Loucy (cell line): ENCODE measurements around the gene HIP1.
A peak's percentile ranks its signal among the peaks of the same experiment; 100 is the strongest.

Experiments used
- H2AFZ ChIP-seq: fragments of 200-600 bp; sonication (generic); 2 replicates; pipeline ENCODE4 v1.6.0; 2016; ENCODE audit warnings: antibody characterized with exemption, mild to moderate bottlenecking, low read length, moderate library complexity
- H3F3A ChIP-seq: fragments of 200-600 bp; 2 replicates; pipeline ENCODE4 v1.6.0; 2016; ENCODE audit warnings: antibody characterized with exemption, low read depth, mild to moderate bottlenecking
- H3K27me3 ChIP-seq: fragments of 200-600 bp; sonication (generic); 2 replicates; pipeline ENCODE4 v1.6.1; 2014; ENCODE audit warnings: low read length, mild to moderate bottlenecking; ENCODE audit not compliant: insufficient read depth, poor library complexity, severe bottlenecking
- H3K36me3 ChIP-seq: fragments of 200-600 bp; sonication (generic); 2 replicates; pipeline ENCODE4 v1.6.1; 2016; ENCODE audit warnings: low read length; ENCODE audit not compliant: insufficient read depth
- H3K4me1 ChIP-seq: fragments of 200-600 bp; sonication (generic); 2 replicates; pipeline ENCODE4 v1.5.1; 2014; ENCODE audit warnings: low read length, mild to moderate bottlenecking; ENCODE audit not compliant: insufficient read depth, poor library complexity, severe bottlenecking
- H3K4me2 ChIP-seq: fragments of 200-600 bp; sonication (generic); 2 replicates; pipeline ENCODE4 v1.6.0; 2014; ENCODE audit warnings: antibody characterized with exemption, low read length, low read depth, mild to moderate bottlenecking; ENCODE audit not compliant: poor library complexity, severe bottlenecking
- H3K4me3 ChIP-seq: fragments of 200-600 bp; sonication (generic); 2 replicates; pipeline ENCODE4 v1.5.1; 2014; ENCODE audit warnings: low read length, mild to moderate bottlenecking, mixed read lengths; ENCODE audit not compliant: poor library complexity, severe bottlenecking
- H3K79me2 ChIP-seq: fragments of 200-600 bp; sonication (generic); 2 replicates; pipeline ENCODE4 v1.6.1; 2014; ENCODE audit warnings: low read length; ENCODE audit not compliant: insufficient read depth
- H3K9ac ChIP-seq: fragments of 200-600 bp; sonication (generic); 2 replicates; pipeline ENCODE4 v1.6.0; 2014; ENCODE audit warnings: mild to moderate bottlenecking, low read depth, low read length, moderate library complexity; ENCODE audit not compliant: poor library complexity, severe bottlenecking
- H3K9me2 ChIP-seq: fragments of 200-600 bp; sonication (generic); replicated peaks from 2 replicates; pipeline ENCODE4 v1.6.1; 2016; ENCODE audit warnings: low read depth, low read length, mixed read lengths
- H3K9me3 ChIP-seq: fragments of 200-600 bp; sonication (generic); 2 replicates; pipeline ENCODE4 v1.6.1; 2014; ENCODE audit warnings: mild to moderate bottlenecking, antibody characterized with exemption, low read length, low read depth; ENCODE audit not compliant: insufficient read depth
- H4K20me1 ChIP-seq: fragments of 200-600 bp; sonication (generic); 2 replicates; pipeline ENCODE4 v1.6.0; 2014; ENCODE audit warnings: antibody characterized with exemption, low read length, mild to moderate bottlenecking; ENCODE audit not compliant: insufficient read depth, poor library complexity, severe bottlenecking
- CTCF ChIP-seq: fragments of 200-600 bp; sonication (generic); conservative IDR thresholded peaks from 2 replicates; pipeline ENCODE4 v1.5.1; 2014; ENCODE audit warnings: mild to moderate bottlenecking, antibody characterized with exemption, low read length
- EZH2phosphoT487 ChIP-seq: fragments of 200-600 bp; IDR thresholded peaks from 2 replicates; pipeline ENCODE4 v1.6.1; 2018; ENCODE audit warnings: antibody characterized with exemption, mild to moderate bottlenecking, moderate library complexity, borderline replicate concordance

HIP1 gene

GRCh38 chr7:75715864-75716263 is 22.9 kb downstream of the HIP1 start:
- H3K36me3 ChIP-seq = no peaks in the 10 kb centered on the region
- TF ChIP-seq EZH2phosphoT487 (no peak), CTCF (no peak)
- no peak overlapping the region for H2AFZ ChIP-seq
- H3K9me2 ChIP-seq = no peaks in the 10 kb centered on the region
- no peaks in the 10 kb centered on the region for H3K9me3 ChIP-seq
- H3F3A ChIP-seq = no peaks in the 10 kb centered on the region
- H3K79me2 ChIP-seq = no peaks in the 10 kb centered on the region
- no peak overlapping the region for H3K4me2 ChIP-seq
- H3K4me3 ChIP-seq = no peak overlapping the region
- no peak overlapping the region for H3K9ac ChIP-seq
- no peaks in the 10 kb centered on the region for H3K27me3 ChIP-seq
- no peaks in the 10 kb centered on the region for H3K4me1 ChIP-seq
- no peaks in the 10 kb centered on the region for H4K20me1 ChIP-seq

- H3K27me3 ChIP-seq = no peaks in the 10 kb centered on the region
- no peaks in the 10 kb centered on the region for H4K20me1 ChIP-seq
- H2AFZ ChIP-seq = no peak overlapping the region
- no peaks in the 10 kb centered on the region for H3K36me3 ChIP-seq
- H3K4me2 ChIP-seq = peak overlapping the region; percentile 6
- H3K9me2 ChIP-seq = no peaks in the 10 kb centered on the region
- no peak for TF ChIP-seq EZH2phosphoT487
- no peak for TF ChIP-seq CTCF
- H3K9ac ChIP-seq = no peak overlapping the region
- no peaks in the 10 kb centered on the region for H3K79me2 ChIP-seq
- no peak overlapping the region for H3K4me3 ChIP-seq
- H3F3A ChIP-seq = no peaks in the 10 kb centered on the region
- H3K4me1 ChIP-seq = no peaks in the 10 kb centered on the region
- H3K9me3 ChIP-seq = peaks cover 4% of the 10 kb centered on the region; the same call in 1 of the 2 replicates
Measured at GRCh38 chr7:75712517-75713361, 26.0 kb downstream of the HIP1 start.

GRCh38 chr7:75711656-75712514 is 26.9 kb downstream of the HIP1 start:
- H3K4me1 ChIP-seq = no peaks in the 10 kb centered on the region
- no peak overlapping the region for H3K9ac ChIP-seq
- peaks cover 4% of the 10 kb centered on the region; the same call in 1 of the 2 replicates for H3K9me3 ChIP-seq
- no peaks in the 10 kb centered on the region for H4K20me1 ChIP-seq
- H3F3A ChIP-seq = no peaks in the 10 kb centered on the region
- no peak overlapping the region for H3K4me3 ChIP-seq
- H2AFZ ChIP-seq = no peak overlapping the region
- peak overlapping the region; percentile 6 for H3K4me2 ChIP-seq
- no peaks in the 10 kb centered on the region for H3K9me2 ChIP-seq
- TF ChIP-seq EZH2phosphoT487 (no peak), CTCF (no peak)
- H3K79me2 ChIP-seq = no peaks in the 10 kb centered on the region
- no peaks in the 10 kb centered on the region for H3K36me3 ChIP-seq
- H3K27me3 ChIP-seq = no peaks in the 10 kb centered on the region
